Stimulated activated effector memory CD8-positive, alpha-beta T cell treated with anti-CD3 and anti-CD28 coated beads, Interleukin-12 subunit alpha, Interleukin-12 subunit beta, amount 100 ng/mL, for 72 hours (primary cell): Measurements from ENCODE around the gene STAT6.
"Not testable (repeated sequence)": the region's sequence is repeated elsewhere in the genome, so short reads cannot be mapped to it uniquely, and the experiment has no call there.

Source experiments
- ATAC-seq: fragments of 150-1000 bp; cut with Tn5 transposase; 2 replicates; pipeline ENCODE4 v1.10.0; 2021
- DNase-seq, 2 donors: peaks; one replicate each; pipeline ENCODE4 v3.0.0; 2021 to 2022; ENCODE audit warnings: low spot score in 2 of 2
- H3K27ac Mint-ChIP-seq: one replicate; pipeline ENCODE4 v1.8.0; 2022; ENCODE audit warnings: mild to moderate bottlenecking, mixed read lengths
- H3K36me3 Mint-ChIP-seq: one replicate; pipeline ENCODE4 v1.8.0; 2022; ENCODE audit warnings: mild to moderate bottlenecking, mixed read lengths
- H3K4me1 Mint-ChIP-seq: one replicate; pipeline ENCODE4 v1.8.0; 2022; ENCODE audit warnings: mixed read lengths
- H3K4me3 Mint-ChIP-seq: one replicate; pipeline ENCODE4 v1.8.0; 2022; ENCODE audit warnings: mild to moderate bottlenecking, mixed read lengths
- H3K9me3 Mint-ChIP-seq: one replicate; pipeline ENCODE4 v1.8.0; 2022; ENCODE audit warnings: mixed read lengths

The STAT6 gene

DNA sequence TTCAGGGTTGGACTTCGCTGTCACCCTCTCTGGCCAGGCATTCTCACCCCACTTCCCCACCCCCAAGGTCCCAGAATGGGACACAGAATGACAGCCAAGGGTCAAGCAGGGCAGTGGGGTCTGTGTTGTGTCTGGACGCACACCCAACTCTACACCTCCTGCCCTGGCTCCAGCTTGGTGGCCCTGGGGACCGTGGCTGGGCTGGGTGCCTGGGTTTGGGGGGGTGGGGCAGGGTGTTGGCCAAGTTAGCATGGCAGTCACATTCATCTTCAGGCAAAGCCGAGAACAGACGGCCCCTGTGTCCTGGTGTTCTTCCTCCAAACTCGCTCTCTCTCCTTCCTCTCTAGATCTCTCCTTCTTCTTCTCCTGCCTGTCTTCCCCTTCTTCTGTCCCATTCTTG is 22.8 kb upstream of the STAT6 start:
- no peak for DNase-seq
- Mint-ChIP-seq H3K9me3 (no peaks in the 10 kb centered on the region), H3K4me3 (no peak overlapping the region), H3K4me1 (peaks cover 7% of the 10 kb centered on the region), H3K36me3 (no peaks in the 10 kb centered on the region), H3K27ac (peak overlapping the region; percentile 33)
- ATAC-seq, result no peak

DNA sequence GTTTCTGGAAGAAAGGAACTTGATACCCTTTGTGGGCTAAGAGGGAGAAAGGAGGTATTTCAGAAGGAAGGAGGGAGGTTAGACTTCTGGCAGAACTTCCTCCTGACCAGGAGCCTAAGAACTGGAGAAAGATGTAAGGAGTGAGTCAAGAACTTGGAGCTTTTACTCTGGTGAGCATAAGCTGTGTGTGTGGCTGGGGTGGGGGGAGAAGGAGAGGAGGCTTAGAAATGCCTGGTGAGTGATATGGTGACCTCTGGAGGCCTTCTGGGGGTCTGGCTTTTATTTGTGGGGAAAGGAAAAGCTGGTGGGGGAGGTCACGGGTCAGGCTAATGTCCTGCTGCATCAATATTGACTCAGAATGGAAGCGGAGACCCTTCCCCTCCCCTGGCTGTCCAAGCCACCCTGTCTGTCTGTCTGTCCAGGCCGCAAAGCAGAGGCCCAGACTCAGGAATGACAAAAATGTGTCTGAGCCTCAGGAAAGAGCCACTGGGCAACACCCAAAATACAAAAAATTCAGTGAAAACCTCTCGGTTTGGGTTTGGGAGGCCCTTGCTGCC is 21.9 kb upstream of the STAT6 start:
- ATAC-seq (no peak), DNase-seq (no peak)
- Mint-ChIP-seq H3K9me3 (no peaks in the 10 kb centered on the region), H3K4me3 (no peak overlapping the region), H3K4me1 (peaks cover 7% of the 10 kb centered on the region), H3K27ac (peak overlapping the region; percentile 33), H3K36me3 (no peaks in the 10 kb centered on the region)

- H3K27ac Mint-ChIP-seq, result peak overlapping the region; percentile 12
- H3K9me3 Mint-ChIP-seq, result no peaks in the 10 kb centered on the region
- no peaks in the 10 kb centered on the region for H3K36me3 Mint-ChIP-seq
These were observed 21.0 kb upstream of the STAT6 start for GRCh38 chr12:57131896-57132744.

GRCh38 chr12:57130941-57131340 is 19.8 kb upstream of the STAT6 start:
- H3K27ac Mint-ChIP-seq, result no peak overlapping the region
- ATAC-seq, result no peak
- DNase-seq, result no peak

More at GRCh38 chr12:57131896-57132744, 21.0 kb upstream of the STAT6 start:
- DNase-seq (no peak), ATAC-seq (no peak)
- H3K4me1 Mint-ChIP-seq, result peaks cover 7% of the 10 kb centered on the region
- H3K4me3 Mint-ChIP-seq, result no peak overlapping the region

DNA sequence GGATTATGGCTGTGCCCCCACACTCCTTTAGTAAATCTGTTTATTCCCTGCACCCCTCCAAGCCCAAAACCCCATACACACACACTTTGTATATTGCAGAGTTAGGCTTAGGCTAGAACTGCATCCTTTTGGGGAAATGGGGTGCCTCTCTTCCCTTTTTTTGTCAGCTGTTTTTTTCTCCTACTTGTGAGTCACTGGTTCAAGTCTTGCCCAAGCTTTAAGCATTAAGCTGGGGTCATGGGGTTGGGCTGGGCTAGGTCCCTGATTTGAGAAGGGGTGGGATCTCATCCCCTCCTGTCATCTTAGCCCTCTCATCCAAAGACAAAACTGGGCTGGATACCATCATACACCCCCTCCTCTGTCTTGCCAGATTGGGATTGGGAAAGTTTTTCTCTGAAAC is 18.7 kb upstream of the STAT6 start:
- Mint-ChIP-seq H3K36me3 (no peaks in the 10 kb centered on the region), H3K4me1 (peaks cover 7% of the 10 kb centered on the region), H3K9me3 (no peaks in the 10 kb centered on the region), H3K27ac (no peak overlapping the region), H3K4me3 (peak overlapping the region; percentile 82)
- DNase-seq, result no peak
- ATAC-seq, result no peak

More at GRCh38 chr12:57130941-57131340, 19.8 kb upstream of the STAT6 start:
- no peaks in the 10 kb centered on the region for H3K9me3 Mint-ChIP-seq
- peaks cover 7% of the 10 kb centered on the region for H3K4me1 Mint-ChIP-seq
- no peaks in the 10 kb centered on the region for H3K36me3 Mint-ChIP-seq
- no peak overlapping the region for H3K4me3 Mint-ChIP-seq

DNA sequence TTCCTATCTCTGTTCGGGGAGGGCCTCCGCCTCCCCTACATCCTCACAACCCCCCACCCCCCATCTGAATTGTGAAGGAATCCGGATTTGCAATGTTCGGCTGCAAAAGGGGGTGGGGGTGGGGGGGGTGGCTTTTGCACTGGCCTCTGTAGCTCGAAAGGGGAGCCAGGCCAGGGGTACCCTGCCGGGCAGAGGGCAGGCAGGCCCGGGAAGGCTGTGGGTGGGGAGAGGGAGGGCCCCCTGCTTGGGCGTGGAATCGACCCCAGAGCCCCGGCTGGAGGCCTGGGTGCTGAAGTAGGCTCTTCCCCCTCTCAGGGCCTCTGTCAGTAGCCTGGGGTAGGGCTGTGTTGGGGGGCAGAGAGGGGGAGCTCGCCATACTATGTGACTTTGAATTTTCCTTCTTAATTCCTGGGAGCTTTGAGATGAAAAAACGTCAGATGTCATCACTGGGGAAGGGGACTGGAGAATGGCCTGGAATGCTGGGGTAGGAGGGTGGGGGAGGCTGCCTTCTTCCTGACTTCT is 18.2 kb upstream of the STAT6 start:
- DNase-seq (no peak), ATAC-seq (no peak)
- Mint-ChIP-seq H3K4me3 (peak overlapping the region; percentile 82), H3K4me1 (peaks cover 11% of the 10 kb centered on the region), H3K9me3 (no peaks in the 10 kb centered on the region), H3K27ac (no peak overlapping the region), H3K36me3 (no peaks in the 10 kb centered on the region)

DNA sequence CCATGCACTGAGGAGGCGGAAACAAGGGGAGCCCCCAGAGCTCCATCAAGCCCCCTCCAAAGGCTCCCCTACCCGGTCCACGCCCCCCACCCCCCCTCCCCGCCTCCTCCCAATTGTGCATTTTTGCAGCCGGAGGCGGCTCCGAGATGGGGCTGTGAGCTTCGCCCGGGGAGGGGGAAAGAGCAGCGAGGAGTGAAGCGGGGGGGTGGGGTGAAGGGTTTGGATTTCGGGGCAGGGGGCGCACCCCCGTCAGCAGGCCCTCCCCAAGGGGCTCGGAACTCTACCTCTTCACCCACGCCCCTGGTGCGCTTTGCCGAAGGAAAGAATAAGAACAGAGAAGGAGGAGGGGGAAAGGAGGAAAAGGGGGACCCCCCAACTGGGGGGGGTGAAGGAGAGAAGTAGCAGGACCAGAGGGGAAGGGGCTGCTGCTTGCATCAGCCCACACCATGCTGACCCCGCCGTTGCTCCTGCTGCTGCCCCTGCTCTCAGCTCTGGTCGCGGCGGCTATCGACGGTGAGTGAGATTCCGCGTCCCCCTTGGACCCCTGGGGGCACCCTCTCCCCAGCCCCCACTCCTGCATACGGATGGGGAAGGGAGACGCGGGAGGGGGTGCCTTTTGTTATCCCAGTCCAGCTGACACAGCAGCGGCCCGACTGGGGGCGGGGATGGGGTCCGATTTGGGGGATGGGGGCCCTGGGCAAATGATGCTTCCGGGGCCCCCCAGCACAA is 17.5 kb upstream of the STAT6 start:
- DNase-seq (no peak), ATAC-seq (no peak)
- peaks cover 6% of the 10 kb centered on the region for H3K9me3 Mint-ChIP-seq
- H3K27ac Mint-ChIP-seq, result peak overlapping the region; percentile 76
- H3K36me3 Mint-ChIP-seq, result no peaks in the 10 kb centered on the region
- peaks cover 16% of the 10 kb centered on the region for H3K4me1 Mint-ChIP-seq
- peak overlapping the region; percentile 82 for H3K4me3 Mint-ChIP-seq

- ATAC-seq, result peak; percentile 78
- peak; percentile 74 to 83 for DNase-seq
- Mint-ChIP-seq H3K9me3 (peaks cover 7% of the 10 kb centered on the region), H3K36me3 (no peaks in the 10 kb centered on the region), H3K27ac (peak within 1 kb of the TSS; percentile 76), H3K4me1 (peaks cover 16% of the 10 kb centered on the region), H3K4me3 (peak within 1 kb of the TSS; percentile 82)
These were observed 16.8 kb upstream of the STAT6 start, which contains the start of gene LRP1 for GRCh38 chr12:57127726-57128518. TSS of gene LRP1 (plus strand) at chr12:57128483. CDS start at chr12:57128965, 482 bp downstream.

- Mint-ChIP-seq H3K36me3 (no peaks in the 10 kb centered on the region), H3K27ac (peak overlapping the region; percentile 76), H3K4me3 (peak overlapping the region; percentile 82), H3K9me3 (peaks cover 7% of the 10 kb centered on the region), H3K4me1 (peaks cover 16% of the 10 kb centered on the region)
- ATAC-seq (peak; percentile 52), DNase-seq (peak; percentile 25 to 66)
These were observed 16.1 kb upstream of the STAT6 start for GRCh38 chr12:57127101-57127725.

- Mint-ChIP-seq H3K4me3 (peak overlapping the region; percentile 82), H3K4me1 (peaks cover 16% of the 10 kb centered on the region), H3K9me3 (peaks cover 7% of the 10 kb centered on the region), H3K36me3 (no peaks in the 10 kb centered on the region), H3K27ac (no peak overlapping the region)
- ATAC-seq, result no peak
- DNase-seq, result no peak
These were observed 15.4 kb upstream of the STAT6 start for GRCh38 chr12:57126561-57126960.

- Mint-ChIP-seq H3K9me3 (peaks cover 7% of the 10 kb centered on the region), H3K27ac (no peak overlapping the region), H3K4me1 (peaks cover 13% of the 10 kb centered on the region), H3K4me3 (peak overlapping the region; percentile 82), H3K36me3 (no peaks in the 10 kb centered on the region)
- DNase-seq (no peak), ATAC-seq (no peak)
These were observed 14.9 kb upstream of the STAT6 start for GRCh38 chr12:57126061-57126460.

- peak; percentile 67 to 89 for DNase-seq
- peaks cover 10% of the 10 kb centered on the region for H3K4me1 Mint-ChIP-seq
- peak; percentile 68 for ATAC-seq
- H3K36me3 Mint-ChIP-seq, result no peaks in the 10 kb centered on the region
- H3K27ac Mint-ChIP-seq, result no peak overlapping the region
- H3K4me3 Mint-ChIP-seq, result no peak overlapping the region
- peaks cover 7% of the 10 kb centered on the region for H3K9me3 Mint-ChIP-seq
These were observed 13.2 kb upstream of the STAT6 start for GRCh38 chr12:57124261-57124877.

DNA sequence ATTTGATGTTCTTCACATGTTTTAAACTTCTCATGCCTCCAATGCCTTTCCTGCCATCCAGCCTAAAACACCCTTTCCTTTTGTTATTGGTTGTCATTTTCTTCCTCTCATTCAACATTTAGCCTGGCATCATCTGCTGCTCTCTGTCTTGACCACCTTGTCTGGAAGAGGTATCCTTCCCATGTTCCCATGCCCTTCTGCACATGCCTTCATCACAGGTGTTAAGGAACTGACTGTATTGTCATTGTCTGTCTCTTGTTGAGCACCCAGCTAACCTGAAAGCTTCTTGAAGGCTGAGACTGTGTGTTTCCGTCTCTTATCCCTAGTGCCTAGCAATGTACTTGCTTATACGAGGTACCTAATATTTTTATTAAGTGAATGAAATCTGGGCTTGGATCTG is 12.7 kb upstream of the STAT6 start:
- H3K9me3 Mint-ChIP-seq, result peaks cover 7% of the 10 kb centered on the region
- no peak for DNase-seq
- no peaks in the 10 kb centered on the region for H3K36me3 Mint-ChIP-seq
- H3K27ac Mint-ChIP-seq, result no peak overlapping the region
- H3K4me3 Mint-ChIP-seq, result no peak overlapping the region
- no peak for ATAC-seq
- peaks cover 16% of the 10 kb centered on the region for H3K4me1 Mint-ChIP-seq

DNA sequence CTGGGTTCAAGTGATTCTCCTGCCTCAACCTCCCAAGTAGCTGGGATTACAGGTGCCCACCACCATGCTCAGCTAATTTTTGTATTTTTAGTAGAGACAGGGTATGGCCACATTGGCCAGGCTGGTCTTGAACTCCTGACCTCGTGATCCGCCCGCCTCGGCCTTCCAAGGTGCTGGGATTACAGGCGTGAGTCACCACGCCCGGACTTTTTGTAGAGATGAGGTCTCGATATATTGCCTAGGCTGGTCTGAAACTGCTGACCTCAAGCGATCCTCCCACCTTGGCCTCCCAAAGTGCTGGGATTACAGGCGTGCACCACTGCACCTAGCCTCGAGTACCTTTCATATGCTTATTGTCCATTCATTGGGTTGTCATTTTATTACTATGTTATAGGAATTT is 9.6 kb upstream of the STAT6 start:
- not testable (repeated sequence) for H3K27ac Mint-ChIP-seq, DNase-seq, H3K36me3 Mint-ChIP-seq, H3K4me3 Mint-ChIP-seq, H3K9me3 Mint-ChIP-seq, ATAC-seq
- peaks cover 25% of the 10 kb centered on the region for H3K4me1 Mint-ChIP-seq
